HL-60/S4 treated with phorbol 12-myristate 13-acetate at 8.2 ng/mL for 4 days and 3 days (cell line): Measurements from ENCODE around the gene DYNLT2.
"Not testable (repeated sequence)": the region's sequence is repeated elsewhere in the genome, so short reads cannot be mapped to it uniquely, and the experiment has no call there.

Source experiments
- in situ Hi-C: fragments of 300-500 bp; cut with MboI; formaldehyde crosslinking; loops from 2 replicates; pipeline ENCODE4 v1.15.0; 2022; ENCODE audit warnings: low sequenced_read_pairs

The DYNLT2 gene

DNA sequence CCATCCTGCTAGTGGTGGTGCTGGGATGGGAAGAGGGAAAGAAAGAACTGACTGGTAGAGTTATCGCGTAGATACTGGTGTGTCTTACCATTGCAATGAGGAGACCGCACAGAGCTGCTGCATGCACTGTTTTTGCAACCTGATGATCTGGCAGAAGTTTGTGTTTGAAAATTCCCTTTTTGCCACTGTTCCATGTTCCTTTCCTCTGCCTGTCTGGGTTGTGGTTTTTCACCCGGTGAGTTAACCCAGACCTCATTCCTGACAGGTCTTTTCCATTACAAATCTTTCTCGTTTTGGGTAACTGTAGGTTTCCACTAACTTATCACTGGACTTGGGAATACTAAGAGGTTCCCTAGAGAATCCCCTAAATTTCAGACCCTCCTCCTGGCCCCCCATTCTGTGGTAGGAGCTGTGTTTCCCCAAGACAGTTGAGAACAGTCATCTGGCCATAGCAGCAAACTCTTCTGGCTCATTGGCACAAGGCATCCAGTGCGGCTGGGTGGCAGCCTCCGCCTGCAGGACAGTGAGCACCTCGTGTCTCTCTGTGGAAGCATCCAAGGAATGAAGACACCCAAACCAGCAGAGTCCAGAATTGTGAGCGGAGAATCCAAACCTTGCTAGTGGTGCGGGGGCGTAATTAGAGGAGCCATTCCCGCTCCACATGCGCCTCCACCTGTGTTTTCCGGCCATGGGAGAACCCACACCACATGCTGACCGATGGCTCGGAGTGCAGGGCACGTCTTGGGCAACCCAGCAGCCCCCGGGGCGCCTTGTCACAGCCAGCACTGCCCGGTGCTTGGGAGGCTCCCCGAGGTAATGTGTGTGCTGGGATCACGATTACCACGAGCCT is 32.8 kb upstream of the DYNLT2 start:
- in situ Hi-C loops = no loop called here

DNA sequence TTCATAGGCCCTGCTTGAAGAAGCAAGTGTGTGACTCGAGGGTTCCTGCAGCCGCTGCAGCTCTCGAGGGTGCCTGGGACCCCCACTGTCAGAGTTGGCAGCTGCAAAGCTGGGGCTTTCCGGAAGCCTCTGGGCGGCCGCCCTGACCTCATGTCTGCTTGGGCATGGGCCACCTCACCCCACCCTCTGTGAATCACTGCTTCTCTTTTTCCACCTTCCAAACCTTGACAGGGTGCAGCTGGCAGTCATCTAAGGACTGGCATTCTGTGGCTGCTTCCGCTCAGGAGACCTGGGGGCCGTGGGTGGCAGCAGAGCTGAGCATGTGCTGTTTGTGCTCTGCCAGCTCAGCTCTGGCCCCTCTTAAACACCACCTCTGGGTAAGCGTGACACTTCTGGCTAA is 32.0 kb upstream of the DYNLT2 start:
- in situ Hi-C loops = no loop called here

DNA sequence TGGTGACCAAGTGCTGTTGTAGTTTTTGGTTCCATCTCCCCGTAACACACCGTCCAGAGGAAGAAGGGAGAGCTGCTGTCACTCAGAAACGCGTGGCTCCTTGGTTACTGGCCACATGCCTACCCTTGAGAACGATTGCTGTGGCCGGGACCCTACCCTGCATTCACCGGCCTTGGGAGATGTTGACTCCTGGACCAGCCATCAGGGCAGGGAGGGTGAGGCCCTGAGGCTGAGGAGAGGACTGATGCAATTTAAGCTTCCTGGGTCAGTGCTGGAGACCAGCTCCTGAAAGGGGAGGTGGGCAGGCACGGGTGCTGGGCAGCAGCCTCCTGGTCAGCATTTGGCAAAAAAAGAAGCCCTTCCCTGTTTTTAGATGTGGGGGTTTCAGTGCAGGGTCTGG is 31.6 kb upstream of the DYNLT2 start:
- in situ Hi-C loops = no loop called here

GRCh38 chr6:169780571-169781091 is 29.3 kb upstream of the DYNLT2 start:
- in situ Hi-C loops = no loop called here

GRCh38 chr6:169779896-169780295 is 28.5 kb upstream of the DYNLT2 start:
- in situ Hi-C loops = no loop called here

GRCh38 chr6:169779092-169779815 is 27.9 kb upstream of the DYNLT2 start:
- in situ Hi-C loops = no loop called here

DNA sequence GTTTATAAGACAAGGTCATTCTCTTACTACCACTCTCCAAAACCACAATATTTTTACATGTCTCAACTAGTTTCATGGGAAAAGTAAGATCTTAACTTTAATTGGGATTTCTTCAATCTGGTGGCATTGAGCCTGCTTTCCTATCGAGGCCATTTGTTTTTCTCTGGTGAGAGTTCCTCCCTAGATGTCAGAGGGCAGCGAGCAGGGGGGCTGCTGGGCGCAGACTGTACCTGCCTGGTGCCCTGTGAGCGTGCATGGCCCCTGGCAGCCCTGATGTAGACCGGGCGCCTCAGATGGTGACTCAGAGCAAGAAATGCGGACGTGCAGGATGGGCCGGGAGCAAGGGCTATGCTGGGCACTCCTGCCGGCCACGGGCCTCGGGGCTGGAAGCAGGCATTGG is 27.3 kb upstream of the DYNLT2 start:
- in situ Hi-C loops = no loop called here

GRCh38 chr6:169777896-169778295 is 26.5 kb upstream of the DYNLT2 start:
- in situ Hi-C loops = no loop called here

DNA sequence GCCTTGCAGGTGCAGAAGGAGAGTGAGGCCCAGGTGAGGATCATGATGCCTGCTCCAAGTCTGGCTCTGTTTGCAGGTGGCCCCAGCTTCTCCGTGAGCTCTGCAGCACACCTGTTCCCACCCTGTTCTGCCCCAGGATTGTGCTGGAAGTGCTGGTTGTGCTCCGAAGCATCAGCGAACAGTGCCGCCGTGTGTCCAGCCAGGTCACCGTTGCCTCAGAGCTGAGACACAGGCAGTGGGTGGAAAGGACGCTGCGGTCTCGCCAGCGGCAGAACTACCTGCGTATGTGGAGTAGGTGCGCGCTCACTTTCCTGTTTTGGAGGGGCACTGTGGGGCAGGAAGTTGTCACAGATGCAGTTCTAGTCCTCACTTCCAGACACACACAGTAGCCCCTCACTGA is 25.0 kb upstream of the DYNLT2 start:
- in situ Hi-C loops = no loop called here

GRCh38 chr6:169775321-169775720 is 23.9 kb upstream of the DYNLT2 start:
- in situ Hi-C loops = no loop called here

DNA sequence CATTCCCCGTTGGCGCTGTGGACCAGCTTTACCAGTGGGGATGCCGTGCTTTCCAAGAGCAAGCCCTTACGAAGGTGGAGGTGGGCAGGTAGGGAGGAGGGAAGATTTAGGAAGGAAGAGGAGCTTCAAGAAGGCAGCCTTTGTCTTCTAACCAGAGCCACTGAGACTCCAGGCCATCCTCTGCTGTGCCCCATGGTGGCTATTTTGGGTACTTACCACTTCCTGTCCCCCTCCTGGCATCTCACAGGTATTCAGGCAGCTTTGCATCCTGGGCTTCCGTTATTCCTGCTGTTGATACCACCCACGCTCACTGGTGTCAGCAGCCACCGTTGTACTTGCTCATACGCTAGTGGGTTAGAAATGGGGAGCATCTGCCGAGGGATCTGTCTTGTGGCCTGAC is 23.0 kb upstream of the DYNLT2 start:
- in situ Hi-C loops = no loop called here

- in situ Hi-C loops = no loop called here
Measured at GRCh38 chr6:169766921-169767736, 15.8 kb upstream of the DYNLT2 start.

DNA sequence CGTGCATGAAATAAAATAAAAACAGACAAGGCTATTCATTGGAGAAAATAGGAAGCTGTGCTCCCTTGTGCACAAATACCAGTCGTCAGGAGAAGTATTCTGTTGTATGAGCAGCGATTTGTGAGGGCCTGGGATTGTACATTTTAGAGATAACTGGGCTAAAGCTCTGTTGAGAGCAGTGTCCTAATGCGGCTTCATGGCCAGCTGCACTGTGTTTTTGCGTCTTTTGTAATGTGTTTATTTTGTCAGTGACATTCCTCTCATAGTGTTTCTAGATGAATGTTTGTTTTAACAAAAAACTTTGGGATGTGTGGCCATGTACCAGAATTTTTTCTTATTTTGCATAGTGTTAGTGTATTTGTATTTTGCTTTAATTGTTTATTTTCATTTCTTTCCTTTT is 14.9 kb upstream of the DYNLT2 start:
- in situ Hi-C loops = no loop called here

GRCh38 chr6:169765789-169766188 is 14.4 kb upstream of the DYNLT2 start:
- in situ Hi-C loops = not testable (repeated sequence)

DNA sequence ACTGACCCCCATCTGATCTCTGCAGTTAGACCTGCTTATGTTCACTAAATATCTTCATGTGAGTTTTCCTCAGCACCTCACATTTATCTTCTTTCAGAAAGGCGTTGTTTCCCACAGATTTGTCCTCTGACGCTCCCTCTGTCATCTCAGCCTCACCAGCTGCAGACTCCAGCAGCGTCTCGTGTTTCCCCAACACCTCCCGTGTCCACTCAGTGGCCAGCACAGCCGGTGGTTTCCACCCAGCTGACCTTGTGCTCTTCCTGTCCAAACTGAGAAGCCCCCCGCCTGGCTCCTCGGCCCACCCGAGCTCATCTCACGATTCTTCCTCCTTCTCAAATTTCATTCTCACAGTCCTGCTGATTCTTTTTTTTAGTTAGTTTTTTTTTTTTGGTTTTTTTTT is 12.5 kb upstream of the DYNLT2 start:
- in situ Hi-C loops = no loop called here

GRCh38 chr6:169763308-169763707 is 11.9 kb upstream of the DYNLT2 start:
- in situ Hi-C loops = no loop called here

GRCh38 chr6:169755162-169755561 is 3.8 kb upstream of the DYNLT2 start:
- in situ Hi-C loops = no loop called here

DNA sequence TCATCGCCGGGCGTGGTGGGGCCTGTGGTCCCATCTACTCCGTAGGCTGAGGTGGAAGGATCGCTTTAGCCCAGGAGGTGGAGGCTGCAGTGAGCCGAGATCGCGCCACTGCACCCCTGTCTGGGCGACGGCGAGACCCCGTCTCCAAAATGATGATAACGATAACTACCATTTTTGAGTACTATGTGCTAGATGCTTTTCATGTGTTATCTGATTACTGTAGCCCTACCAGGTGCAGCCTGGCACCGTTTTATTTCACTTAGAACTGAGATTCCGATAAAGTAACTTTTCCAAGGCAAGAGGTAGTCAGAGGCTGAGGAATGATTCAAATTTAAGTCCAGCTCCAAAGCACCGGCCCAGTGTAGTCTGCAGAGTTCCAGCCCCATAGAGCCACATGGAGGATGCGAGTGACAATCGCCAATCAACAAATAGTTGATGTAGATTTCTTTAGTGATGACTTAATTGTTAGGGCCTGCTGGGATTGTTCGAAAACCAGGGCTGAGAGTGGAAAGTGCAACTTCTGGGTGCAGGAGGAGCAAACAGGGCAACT is 777 bp upstream of the DYNLT2 start:
- in situ Hi-C loops = no loop called here

DNA sequence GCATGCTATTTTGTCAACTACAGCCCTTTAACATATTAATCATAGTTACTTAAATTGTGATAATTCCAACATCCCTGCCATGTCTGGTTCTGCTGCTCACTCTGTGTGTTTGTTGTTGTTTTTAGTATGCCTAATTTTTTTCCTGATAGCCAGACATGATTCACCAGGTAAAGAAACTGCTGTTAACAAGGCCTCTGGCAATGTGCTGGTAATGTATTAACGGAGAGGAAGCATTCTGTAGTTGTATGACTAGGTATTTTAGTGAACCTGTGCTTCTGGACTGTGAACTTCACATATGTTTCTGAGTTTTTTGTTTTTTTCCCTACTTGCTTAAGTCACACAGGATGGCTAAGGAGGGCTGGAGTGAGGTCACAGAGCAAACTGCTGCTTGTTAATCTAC is 4.8 kb downstream of the DYNLT2 start:
- in situ Hi-C loops = no loop called here

GRCh38 chr6:169745405-169745804 is 6.0 kb downstream of the DYNLT2 start:
- in situ Hi-C loops = no loop called here

DNA sequence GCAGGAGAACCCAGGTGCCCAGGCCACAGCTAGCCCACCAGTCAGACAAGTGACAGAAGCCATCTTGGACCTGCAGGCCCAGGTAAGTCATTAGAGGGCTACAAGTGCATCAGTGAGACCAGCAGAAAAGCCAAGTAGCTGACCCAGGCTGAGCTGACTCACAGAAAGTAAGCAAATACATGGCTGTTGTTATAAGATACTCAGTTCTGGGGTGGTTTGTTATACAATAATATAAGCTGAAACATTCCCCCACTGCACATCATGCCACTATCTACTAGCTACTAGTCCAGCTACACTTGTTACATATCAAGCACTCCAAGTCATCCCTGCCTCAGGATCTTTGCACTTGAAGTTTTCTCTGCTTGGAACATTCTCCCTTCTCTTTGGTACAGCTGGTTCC is 10.0 kb downstream of the DYNLT2 start:
- in situ Hi-C loops = no loop called here
